GM19452 (cell line): Measurements from ENCODE around the gene OR14A16.

Experiments used
- ATAC-seq: cut with Tn5 transposase; IDR thresholded peaks from one replicate; pipeline ENCODE4 v1.9.1; 2021; ENCODE audit not compliant: unreplicated experiment

The OR14A16 gene

GRCh38 chr1:247824023-247824422 lies at the start of gene OR14A16:
Gene OR14A16, minus strand, starts transcription at chr1:247824119. Its CDS starts 8,390 bp downstream, at chr1:247815729.
- no peak for ATAC-seq

- ATAC-seq: no peak
Observed at GRCh38 chr1:247865416-247865815, 41.5 kb upstream of the OR14A16 start.

GRCh38 chr1:247864644-247865043 lies 40.7 kb upstream of the OR14A16 start:
- no peak for ATAC-seq

GRCh38 chr1:247862756-247863155 lies 38.8 kb upstream of the OR14A16 start:
- no peak for ATAC-seq

- no peak for ATAC-seq
Observed at GRCh38 chr1:247857985-247858619, 34.2 kb upstream of the OR14A16 start.

GRCh38 chr1:247857069-247857984 lies 33.4 kb upstream of the OR14A16 start, which contains the start of gene TRIM58:
Gene TRIM58, plus strand, starts transcription at chr1:247857187. Its CDS starts 60 bp downstream, at chr1:247857247.
- ATAC-seq: no peak

GRCh38 chr1:247855911-247856310 lies 32.0 kb upstream of the OR14A16 start:
- no peak for ATAC-seq

- ATAC-seq: no peak
Observed at GRCh38 chr1:247854899-247855545, 31.1 kb upstream of the OR14A16 start.

GRCh38 chr1:247849616-247850015 lies 25.7 kb upstream of the OR14A16 start:
- no peak for ATAC-seq

- ATAC-seq: no peak
Observed at GRCh38 chr1:247848346-247848745, 24.4 kb upstream of the OR14A16 start.

- no peak for ATAC-seq
Observed at GRCh38 chr1:247845693-247846017, 21.7 kb upstream of the OR14A16 start.

- ATAC-seq: no peak
Observed at GRCh38 chr1:247845011-247845692, 21.2 kb upstream of the OR14A16 start.

- no peak for ATAC-seq
Observed at GRCh38 chr1:247843411-247843810, 19.5 kb upstream of the OR14A16 start.

- no peak for ATAC-seq
Observed at GRCh38 chr1:247841796-247842195, 17.9 kb upstream of the OR14A16 start, which contains the start of gene OR11L1. Gene OR11L1, minus strand, starts transcription at chr1:247841896. Its CDS starts 0 bp downstream, at chr1:247841896.

GRCh38 chr1:247840818-247841217 lies 16.9 kb upstream of the OR14A16 start:
- no peak for ATAC-seq

GRCh38 chr1:247833601-247834000 lies 9.7 kb upstream of the OR14A16 start:
- ATAC-seq: no peak

- no peak for ATAC-seq
Observed at GRCh38 chr1:247829656-247830055, 5.7 kb upstream of the OR14A16 start.

GRCh38 chr1:247825362-247825761 lies 1.4 kb upstream of the OR14A16 start:
- no peak for ATAC-seq

GRCh38 chr1:247822060-247822459 lies 1.9 kb downstream of the OR14A16 start:
- no peak for ATAC-seq

- no peak for ATAC-seq
Observed at GRCh38 chr1:247812637-247813036, 11.3 kb downstream of the OR14A16 start.

GRCh38 chr1:247797518-247797917 lies 26.4 kb downstream of the OR14A16 start:
- ATAC-seq: no peak
